ENCODE measurements around the gene DCT. TPM values are rescaled to one million over a fixed set of nuclear protein-coding genes. Genes with fewer than 3 reads are reported as not detected.

The DCT gene
- total RNA-seq, 4 donors from 2014 or later, result 24.9 to 51.4 (median 35.6) TPM

DNA sequence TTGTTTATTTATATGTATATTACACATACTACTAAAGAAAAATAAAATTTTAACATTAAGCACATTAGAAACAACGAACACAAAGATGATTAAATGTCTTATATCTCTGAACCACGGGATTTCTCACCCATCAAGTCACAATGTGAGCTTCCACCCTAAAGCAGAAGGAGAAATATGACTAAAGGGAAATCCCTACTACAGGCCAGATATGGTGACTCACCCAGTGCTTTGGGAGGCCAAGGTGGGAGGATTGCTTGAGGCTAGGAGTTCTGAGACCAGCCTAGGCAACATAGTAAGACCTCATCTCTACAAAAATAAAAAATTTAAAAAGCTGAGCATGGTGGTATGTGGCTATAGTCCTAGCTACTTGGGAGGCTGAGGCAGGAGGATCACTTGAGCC, 24.6 kb downstream of the DCT start:
- no peak for TF ChIP-seq POLR2A (IDR thresholded peaks at IDR 0.05)
- TF ChIP-seq, protein P1, sequence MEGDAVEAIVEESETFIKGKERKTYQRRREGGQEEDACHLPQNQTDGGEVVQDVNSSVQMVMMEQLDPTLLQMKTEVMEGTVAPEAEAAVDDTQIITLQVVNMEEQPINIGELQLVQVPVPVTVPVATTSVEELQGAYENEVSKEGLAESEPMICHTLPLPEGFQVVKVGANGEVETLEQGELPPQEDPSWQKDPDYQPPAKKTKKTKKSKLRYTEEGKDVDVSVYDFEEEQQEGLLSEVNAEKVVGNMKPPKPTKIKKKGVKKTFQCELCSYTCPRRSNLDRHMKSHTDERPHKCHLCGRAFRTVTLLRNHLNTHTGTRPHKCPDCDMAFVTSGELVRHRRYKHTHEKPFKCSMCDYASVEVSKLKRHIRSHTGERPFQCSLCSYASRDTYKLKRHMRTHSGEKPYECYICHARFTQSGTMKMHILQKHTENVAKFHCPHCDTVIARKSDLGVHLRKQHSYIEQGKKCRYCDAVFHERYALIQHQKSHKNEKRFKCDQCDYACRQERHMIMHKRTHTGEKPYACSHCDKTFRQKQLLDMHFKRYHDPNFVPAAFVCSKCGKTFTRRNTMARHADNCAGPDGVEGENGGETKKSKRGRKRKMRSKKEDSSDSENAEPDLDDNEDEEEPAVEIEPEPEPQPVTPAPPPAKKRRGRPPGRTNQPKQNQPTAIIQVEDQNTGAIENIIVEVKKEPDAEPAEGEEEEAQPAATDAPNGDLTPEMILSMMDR (IDR thresholded peaks at IDR 0.05), result no peak
- WGBS, 2 donors, result 71 to 74% methylated on average over 2 of the region's 2 CpGs
- no peak for DNase-seq (ENCODE audit: low spot score in 2 of 2)
- intact Hi-C loops (cut with DNase I; ENCODE audit: low total_unique reads), result no loop called here
- H3K4me3 ChIP-seq (ENCODE audit: low read depth, poor library complexity, severe bottlenecking), result no peak overlapping the region

DNA sequence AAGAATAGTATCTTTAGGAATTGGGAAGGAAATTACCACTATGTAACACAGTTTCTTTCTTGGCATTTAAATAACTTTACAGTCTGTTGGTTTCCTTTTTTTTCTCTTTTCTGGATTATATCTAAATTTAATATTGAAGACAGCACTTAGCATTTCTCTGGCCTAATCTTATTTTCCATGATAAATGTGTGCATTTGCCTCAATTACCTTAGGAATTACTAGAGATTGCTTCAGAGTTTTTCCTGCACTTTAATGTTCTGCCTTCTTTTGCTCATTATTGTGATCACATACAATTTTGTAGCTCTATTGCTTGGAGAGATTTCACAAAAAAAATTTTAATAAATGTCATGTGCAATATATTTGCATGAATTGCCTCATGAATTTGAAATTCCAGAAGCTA, 25.1 kb downstream of the DCT start:
- H3K4me3 ChIP-seq (ENCODE audit: low read depth, poor library complexity, severe bottlenecking), result no peak overlapping the region
- TF ChIP-seq POLR2A (IDR thresholded peaks at IDR 0.05), result no peak
- TF ChIP-seq, protein P1 (IDR thresholded peaks at IDR 0.05), result no peak
- intact Hi-C loops (cut with DNase I; ENCODE audit: low total_unique reads), result no loop called here
- no peak for DNase-seq (ENCODE audit: low spot score in 2 of 2)

DNA sequence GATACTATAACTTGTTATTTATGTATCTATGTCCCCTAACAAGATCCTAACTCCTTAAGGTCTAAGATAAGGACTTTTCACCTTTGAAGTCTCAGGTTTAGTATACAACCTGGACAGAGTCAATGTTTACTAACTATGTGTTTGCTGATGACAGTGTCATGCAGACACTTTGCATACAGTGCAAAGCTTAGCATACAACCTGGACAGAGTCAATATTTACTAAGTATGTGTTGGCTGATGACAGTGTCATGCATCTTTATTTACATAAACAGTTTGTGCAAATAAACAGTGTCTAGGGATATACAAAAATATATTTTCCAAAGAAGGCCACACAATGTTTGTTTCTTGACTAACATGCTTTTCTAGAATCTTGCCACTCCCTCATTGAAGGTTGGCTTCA, 34.7 kb downstream of the DCT start:
- no peak overlapping the region for H3K4me3 ChIP-seq (ENCODE audit: low read depth, poor library complexity, severe bottlenecking)
- TF ChIP-seq, protein P1 (IDR thresholded peaks at IDR 0.05), result no peak
- TF ChIP-seq POLR2A (IDR thresholded peaks at IDR 0.05), result no peak
- no peak for DNase-seq (ENCODE audit: low spot score in 2 of 2)
- intact Hi-C loops (cut with DNase I; ENCODE audit: low total_unique reads), result no loop called here

DNA sequence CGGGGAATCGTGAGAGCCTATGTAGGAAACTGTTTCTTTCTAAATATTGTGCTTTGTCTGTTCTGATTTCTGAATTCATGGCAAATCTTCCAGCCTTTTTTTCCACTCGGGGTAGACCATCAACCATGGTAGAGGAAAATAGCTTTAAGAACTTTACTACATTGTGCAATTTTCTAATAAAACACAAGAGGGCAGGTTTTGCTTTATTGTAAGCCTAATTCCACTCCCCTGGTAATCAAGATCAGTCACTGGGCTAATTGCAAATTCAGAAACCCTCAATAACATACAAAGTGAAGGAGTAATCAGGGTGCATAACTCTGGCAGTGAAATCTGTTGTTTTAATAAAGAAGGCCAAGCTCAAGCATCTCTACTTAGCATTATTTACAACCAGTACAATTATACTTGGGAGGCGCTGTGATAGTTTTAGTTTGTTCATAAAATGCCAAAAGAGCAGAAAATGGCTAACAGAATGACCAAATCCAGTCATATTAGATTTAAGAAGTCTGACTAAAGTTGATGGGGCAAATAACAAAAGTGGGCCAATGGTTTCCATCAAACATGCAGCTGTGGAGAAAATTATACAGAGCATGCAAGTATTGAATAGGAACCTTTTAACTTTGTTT, 43.8 kb downstream of the DCT start:
- DNase-seq (ENCODE audit: low spot score in 2 of 2), result no peak
- TF ChIP-seq, protein P1 (IDR thresholded peaks at IDR 0.05), result no peak
- TF ChIP-seq POLR2A (IDR thresholded peaks at IDR 0.05), result no peak
- intact Hi-C loops (cut with DNase I; ENCODE audit: low total_unique reads), result loop anchor here (10.0 kb wide), 1 partner anchor 179 kb away; no protein-coding TSS in a partner anchor
- H3K4me3 ChIP-seq (ENCODE audit: low read depth, poor library complexity, severe bottlenecking), result no peak overlapping the region
- 37 to 48% methylated on average over 4 of the region's 4 CpGs for WGBS, 2 donors

DNA sequence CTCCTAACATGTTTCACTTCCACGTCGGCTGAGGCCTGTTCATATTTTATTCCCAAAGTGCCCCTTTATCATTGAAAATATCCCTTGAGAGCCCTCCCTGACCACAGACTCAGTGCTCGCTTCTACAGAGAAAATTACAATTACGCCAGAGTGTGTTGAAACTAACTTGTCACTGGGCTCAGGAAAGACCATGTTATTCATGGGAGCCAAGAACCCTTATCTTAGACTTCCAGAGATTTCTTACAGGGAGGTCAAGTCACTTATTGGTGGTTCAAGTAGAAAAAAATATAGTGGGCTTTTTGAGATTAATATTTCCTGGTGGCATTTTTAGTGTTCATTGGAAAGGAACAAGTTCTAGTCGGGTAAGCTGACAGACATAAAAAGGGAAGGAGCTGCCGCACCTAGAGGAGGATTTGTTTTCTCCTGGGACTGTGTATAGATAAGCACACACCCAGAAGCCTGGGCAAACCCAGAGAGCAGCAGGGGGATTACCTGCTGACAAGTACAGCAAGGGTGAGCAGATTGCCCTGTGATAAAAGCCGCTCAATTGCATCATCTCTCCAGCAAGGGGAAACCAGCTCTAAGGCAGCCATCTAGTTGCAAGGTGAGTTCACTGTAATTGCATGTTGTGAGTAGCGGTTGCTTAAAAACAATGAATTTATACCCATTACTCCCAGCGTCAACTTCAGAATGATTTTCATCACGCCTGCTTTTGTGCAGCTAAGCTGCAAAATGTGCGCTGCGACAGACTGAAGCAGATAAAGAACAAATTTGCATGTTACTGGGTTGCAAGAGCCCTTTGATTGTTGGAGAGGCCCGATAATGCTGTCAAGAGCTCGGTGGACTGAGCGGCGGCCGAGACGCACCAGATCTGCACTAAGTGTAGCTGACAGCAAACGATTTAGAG, 46.2 kb downstream of the DCT start:
- intact Hi-C loops (cut with DNase I; ENCODE audit: low total_unique reads), result loop anchor here (10.0 kb wide), 1 partner anchor 181 kb away; no protein-coding TSS in a partner anchor
- TF ChIP-seq, protein P1 (IDR thresholded peaks at IDR 0.05), result no peak
- no peak for TF ChIP-seq POLR2A (IDR thresholded peaks at IDR 0.05)
- no peak overlapping the region for H3K4me3 ChIP-seq (ENCODE audit: low read depth, poor library complexity, severe bottlenecking)
- no peak for DNase-seq (ENCODE audit: low spot score in 2 of 2)
- WGBS, 2 donors, result 74 to 76% methylated on average over 19 of the region's 19 CpGs

Measured in lower leg skin (tissue), 4 donors.